Thoracic aorta endothelial cell (primary cell): ENCODE data around the gene TDRKH. TPM values are rescaled to one million over a fixed set of nuclear protein-coding genes. Genes with fewer than 3 reads are reported as not detected.

Source experiments
- small RNA-seq: library from RNA; depleted of rRNA; stranded (forward); fragments of <200 nt; gene quantifications from one replicate; pipeline ENCODE3, GENCODE V24; 2012
- total RNA-seq: library from RNA; depleted of rRNA; stranded (reverse); fragments of >200 nt; gene quantifications from 2 replicates; pipeline ENCODE4 v1.2.3, GENCODE V29; 2012

TDRKH gene, protein sequence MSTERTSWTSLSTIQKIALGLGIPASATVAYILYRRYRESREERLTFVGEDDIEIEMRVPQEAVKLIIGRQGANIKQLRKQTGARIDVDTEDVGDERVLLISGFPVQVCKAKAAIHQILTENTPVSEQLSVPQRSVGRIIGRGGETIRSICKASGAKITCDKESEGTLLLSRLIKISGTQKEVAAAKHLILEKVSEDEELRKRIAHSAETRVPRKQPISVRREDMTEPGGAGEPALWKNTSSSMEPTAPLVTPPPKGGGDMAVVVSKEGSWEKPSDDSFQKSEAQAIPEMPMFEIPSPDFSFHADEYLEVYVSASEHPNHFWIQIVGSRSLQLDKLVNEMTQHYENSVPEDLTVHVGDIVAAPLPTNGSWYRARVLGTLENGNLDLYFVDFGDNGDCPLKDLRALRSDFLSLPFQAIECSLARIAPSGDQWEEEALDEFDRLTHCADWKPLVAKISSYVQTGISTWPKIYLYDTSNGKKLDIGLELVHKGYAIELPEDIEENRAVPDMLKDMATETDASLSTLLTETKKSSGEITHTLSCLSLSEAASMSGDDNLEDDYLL
- total RNA-seq = 5.7 and 14.9 TPM in 2 replicates

DNA sequence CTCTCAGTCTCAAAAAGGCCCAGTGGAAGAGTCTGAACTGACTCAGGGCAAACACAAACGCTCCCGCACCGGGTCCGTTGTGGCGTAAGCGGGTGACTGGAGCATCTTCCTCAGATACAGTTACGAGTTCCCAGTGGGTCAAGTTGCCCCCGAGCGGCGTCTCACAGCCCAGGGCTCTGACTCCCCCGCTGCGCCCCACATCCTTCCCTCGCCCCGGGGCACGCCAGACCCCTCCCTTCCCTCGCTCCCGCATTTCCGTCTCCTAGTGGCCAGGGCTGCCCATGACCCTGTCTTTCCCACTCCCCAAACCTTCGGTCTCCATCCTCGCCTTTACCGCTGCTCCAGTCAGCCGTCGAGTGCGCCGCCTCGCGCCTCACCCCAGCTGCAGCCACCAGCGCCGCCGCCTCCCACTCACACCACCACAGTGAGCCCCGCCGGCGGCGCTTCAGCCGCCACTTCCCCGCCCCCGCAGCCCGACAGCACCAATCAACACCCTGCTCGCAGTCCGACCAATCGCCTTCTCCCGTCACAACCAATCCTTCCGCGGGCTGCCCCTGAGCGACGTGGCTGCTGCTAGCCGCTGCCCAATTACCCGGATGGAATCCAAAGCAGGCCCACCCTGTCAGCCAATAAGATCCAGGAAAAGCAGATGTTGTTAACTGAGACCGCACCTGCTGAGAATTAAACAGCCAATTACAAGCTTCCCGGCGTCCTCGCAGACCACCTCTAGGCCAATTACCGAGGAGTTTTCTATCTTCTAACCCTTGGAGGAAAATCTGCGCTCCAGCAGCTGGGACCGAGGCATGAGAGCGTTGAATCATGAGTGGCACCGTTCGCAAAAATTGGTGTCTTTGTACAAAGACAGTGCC is at the start of gene TDRKH:
Gene TDRKH (minus strand): TSS at position 430 of the 869 bp plus-strand sequence. CDS start 7,478 bp downstream, outside the sequence.

DNA sequence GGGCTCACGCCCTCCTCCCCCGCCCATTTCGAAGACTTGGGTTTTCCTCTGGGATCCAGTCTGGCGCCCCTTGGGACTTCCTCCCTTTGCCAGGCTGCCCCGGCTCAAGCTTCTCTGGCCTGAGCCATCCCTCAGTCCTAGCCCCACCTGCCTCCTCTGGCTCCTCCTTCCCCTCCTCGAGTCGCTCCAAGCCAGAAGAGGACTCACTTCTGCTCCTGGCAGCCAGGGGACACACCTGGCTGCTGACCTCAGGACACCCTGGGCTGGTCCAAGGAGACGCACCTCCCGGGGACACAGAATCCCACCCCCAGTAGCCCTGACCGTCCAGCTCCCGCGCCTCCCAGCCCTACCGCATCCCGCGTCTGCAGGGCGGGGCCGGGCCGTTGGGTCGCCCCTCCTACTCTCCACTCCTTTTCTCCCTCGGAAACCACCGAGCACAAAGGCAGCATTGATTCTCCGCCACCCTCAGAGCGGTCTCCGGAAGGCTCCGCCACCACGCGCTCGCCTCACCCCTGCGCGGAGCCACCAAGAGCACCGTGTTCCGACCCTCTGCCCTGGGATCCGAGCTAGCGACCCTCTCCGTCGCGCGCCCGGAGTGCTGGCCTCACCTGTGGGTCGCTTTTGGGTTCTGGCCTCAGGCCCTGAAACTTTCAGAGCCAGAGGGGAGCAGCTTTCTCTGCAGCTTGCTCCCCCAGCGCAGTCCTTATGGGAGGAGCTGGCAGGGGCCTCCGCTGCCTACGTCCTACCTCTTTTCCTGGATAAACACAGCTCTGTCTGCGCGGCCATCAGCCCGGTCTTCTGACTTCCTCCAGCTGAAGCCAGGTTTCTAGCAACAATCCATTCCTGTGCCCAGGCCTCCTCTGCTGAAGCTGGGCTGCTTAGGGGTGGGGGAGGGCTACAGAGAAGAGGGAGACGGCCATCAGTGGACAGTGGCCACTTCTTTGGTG is 49.4 kb upstream of the TDRKH start, which contains the start of gene C2CD4D:
Gene C2CD4D (minus strand): TSS at position 364 of the 947 bp plus-strand sequence. CDS start 831 bp downstream, outside the sequence.

DNA sequence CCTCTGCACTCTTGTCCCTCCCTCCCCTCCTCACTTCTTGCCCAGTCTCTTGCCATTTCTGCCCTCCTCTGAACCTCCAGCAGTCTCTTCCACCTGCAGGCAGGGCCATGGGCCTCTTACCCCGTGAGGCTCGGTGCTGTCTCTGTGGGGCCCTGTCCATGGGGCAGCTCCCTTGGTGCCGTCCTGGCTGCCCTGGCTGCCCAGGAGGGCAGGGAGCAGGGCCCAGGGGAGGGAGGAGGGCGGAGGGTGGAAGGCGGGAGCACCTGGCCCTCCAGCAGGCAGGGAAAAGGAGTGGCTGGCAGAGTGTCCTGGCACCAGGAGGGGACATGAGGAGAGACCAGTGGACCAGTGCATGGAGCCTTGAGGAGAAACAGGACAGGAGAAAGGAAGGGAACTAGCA is 41.3 kb upstream of the TDRKH start, which contains the start of gene RORC:
Gene RORC (minus strand): TSS at position 198 of the 400 bp plus-strand sequence. CDS start 38 bp downstream, at position 160.

DNA sequence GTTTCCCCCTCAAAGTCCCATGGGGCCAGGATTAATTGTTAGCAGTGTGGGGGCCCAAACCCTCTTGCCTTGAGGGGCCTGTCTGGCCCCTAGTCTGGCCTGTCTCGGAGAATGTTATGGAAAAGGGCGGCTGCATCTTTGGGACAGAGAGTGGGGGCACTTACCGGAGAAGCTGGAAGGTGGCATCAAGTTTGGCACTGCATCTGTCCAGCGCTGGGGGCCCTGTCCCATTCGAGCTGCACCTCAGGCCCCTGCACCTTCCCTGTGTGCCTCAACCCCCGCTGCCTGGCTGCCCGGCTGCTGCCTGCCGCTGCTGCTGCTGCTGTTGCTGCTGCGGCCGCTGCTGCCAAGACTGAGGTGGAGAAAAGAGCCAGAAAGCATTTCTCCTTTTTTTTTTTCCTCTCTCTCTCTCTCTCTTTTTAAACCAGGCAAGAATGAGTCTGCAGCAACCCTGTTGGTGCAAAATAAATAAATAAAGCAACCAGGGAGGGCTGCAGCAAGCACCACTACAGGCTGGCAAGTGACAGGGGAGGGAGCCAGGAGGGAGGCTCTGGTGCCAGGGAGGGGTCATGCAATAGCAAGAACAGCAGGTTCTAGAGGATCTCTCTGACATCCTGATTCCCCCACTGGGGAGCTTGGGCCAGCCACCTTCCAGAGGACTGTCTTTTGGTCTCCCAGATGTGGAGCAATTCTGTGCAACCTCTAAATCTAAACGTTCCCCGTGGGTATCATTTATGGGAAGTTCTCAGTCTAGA is 14.9 kb upstream of the TDRKH start, which contains the start of gene LINGO4:
Gene LINGO4 (minus strand): TSS at position 354 of the 755 bp plus-strand sequence. CDS start 2,715 bp downstream, outside the sequence.

DNA sequence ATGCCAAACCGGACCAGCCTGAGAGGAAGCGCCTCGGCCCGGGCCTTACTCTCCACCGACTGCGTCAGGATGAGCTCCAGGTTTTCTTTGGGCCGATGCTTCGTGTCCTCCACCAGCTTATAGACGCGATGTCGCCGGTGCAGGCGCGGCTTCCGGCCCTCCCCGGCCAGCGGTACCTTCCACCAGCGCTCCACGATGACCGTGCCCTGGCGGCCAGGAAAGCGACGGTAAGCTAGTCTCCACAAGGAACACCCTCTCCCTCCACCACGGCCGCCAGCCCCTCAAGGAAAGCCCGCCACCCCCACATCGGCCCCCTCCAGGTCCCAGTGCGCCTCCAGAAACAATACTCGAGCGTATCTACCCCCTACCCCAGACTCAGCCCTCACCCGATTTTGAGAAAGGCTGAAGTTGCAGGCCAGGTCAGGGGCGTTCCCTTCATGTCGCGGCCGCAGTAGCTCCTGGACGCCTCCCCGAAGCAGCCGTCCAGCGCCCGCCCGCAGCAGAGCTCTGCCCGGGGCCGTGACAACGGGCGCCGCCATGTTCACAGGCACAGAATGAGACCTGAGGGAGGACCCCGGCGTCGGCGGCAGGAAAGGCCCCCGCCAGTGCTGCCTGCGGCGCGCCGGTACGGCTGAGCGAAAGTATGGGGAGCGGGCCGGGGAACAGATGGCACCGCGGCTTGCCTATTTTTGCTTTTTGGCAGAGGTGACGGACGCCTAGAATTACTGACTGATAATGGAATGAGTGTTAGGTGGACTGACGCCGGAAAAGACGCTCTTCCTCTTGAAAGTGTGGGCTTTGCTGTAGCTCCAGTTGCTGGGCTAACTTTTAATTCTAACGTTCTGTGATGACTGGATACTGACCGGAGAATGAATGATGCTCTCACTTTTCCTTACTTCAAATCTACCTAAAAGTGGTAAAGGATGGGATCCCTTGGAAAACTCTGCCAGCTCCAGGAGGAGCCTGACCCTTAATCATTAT is 27.1 kb downstream of the TDRKH start, which contains the start of gene MRPL9:
Gene MRPL9 (minus strand): TSS at position 556 of the 981 bp plus-strand sequence. CDS start 17 bp downstream, at position 539.

Small RNA genes within 50 kb of the gene (small RNA-seq; reads per million reads assigned to genes)
- gene RNU6-662P = not detected

Other genes starting within 250 kb of the TDRKH start
- gene SNX27, start 178.4 kb downstream of the TDRKH start, total RNA-seq = 23.1 and 25.5 TPM in 2 replicates
- not detected in 2 replicates for gene CELF3, start 73.7 kb downstream of the TDRKH start, total RNA-seq
- not detected in 2 replicates for gene RIIAD1, start 69.0 kb downstream of the TDRKH start, total RNA-seq
- 130 and 157 TPM in 2 replicates for gene MRPL9, start 27.0 kb downstream of the TDRKH start, total RNA-seq
- not detected in 2 replicates for gene LINGO4, start 14.9 kb upstream of the TDRKH start, total RNA-seq
- 0.13 TPM in 1 of 2 replicates, not detected in the other for gene RORC, start 41.3 kb upstream of the TDRKH start, total RNA-seq
- gene C2CD4D, start 49.3 kb upstream of the TDRKH start, total RNA-seq = 0.07 TPM in 1 of 2 replicates, not detected in the other
- not detected in 2 replicates for gene THEM5, start 63.2 kb upstream of the TDRKH start, total RNA-seq
- gene THEM4, start 119.0 kb upstream of the TDRKH start, total RNA-seq = 26.9 and 39.4 TPM in 2 replicates
- 234 and 247 TPM in 2 replicates for gene S100A10, start 203.4 kb upstream of the TDRKH start, total RNA-seq
- 109 and 145 TPM in 2 replicates for gene S100A11, start 246.5 kb upstream of the TDRKH start, total RNA-seq